DMS 273 (cell line): ENCODE measurements around the gene JOSD2.

Experiments
- DNase-seq: peaks from one replicate; lab custom pipeline; 2025; ENCODE audit not compliant: unreplicated experiment; lab: John Stamatoyannopoulos, UW

JOSD2 gene

GRCh38 chr19:50514346-50515167 lies 3.6 kb upstream of the JOSD2 start:
- DNase-seq: peak; percentile 87

- DNase-seq: peak; percentile 47
These were observed 2.9 kb upstream of the JOSD2 start, which contains the start of gene ASPDH for GRCh38 chr19:50513746-50514345. Gene ASPDH (minus strand): TSS chr19:50513913. CDS start chr19:50513823, 90 bp downstream.

GRCh38 chr19:50512999-50513745 lies 2.2 kb upstream of the JOSD2 start:
- no peak for DNase-seq

GRCh38 chr19:50512112-50512998 lies 1.4 kb upstream of the JOSD2 start:
- no peak for DNase-seq

GRCh38 chr19:50510700-50511068 lies 307 bp downstream of the JOSD2 start:
- no peak for DNase-seq

- no peak for DNase-seq
These were observed 795 bp downstream of the JOSD2 start for GRCh38 chr19:50510121-50510670.

GRCh38 chr19:50509366-50509765 lies 1.6 kb downstream of the JOSD2 start:
- no peak for DNase-seq

GRCh38 chr19:50508843-50509190 lies 2.2 kb downstream of the JOSD2 start:
- DNase-seq: no peak

GRCh38 chr19:50507376-50507775 lies 3.6 kb downstream of the JOSD2 start:
- DNase-seq: no peak

GRCh38 chr19:50506700-50507099 lies 4.3 kb downstream of the JOSD2 start:
- no peak for DNase-seq

GRCh38 chr19:50505856-50506611 lies 5.0 kb downstream of the JOSD2 start:
- no peak for DNase-seq

- peak; percentile 35 for DNase-seq
These were observed 9.2 kb downstream of the JOSD2 start for GRCh38 chr19:50501568-50502475.

- no peak for DNase-seq
These were observed 9.8 kb downstream of the JOSD2 start for GRCh38 chr19:50501186-50501567.

- DNase-seq: no peak
These were observed 10.2 kb downstream of the JOSD2 start for GRCh38 chr19:50500753-50501151.

- DNase-seq: peak; percentile 57
These were observed 10.8 kb downstream of the JOSD2 start for GRCh38 chr19:50500060-50500752.

- no peak for DNase-seq
These were observed 12.6 kb downstream of the JOSD2 start for GRCh38 chr19:50498219-50499056.

- DNase-seq: no peak
These were observed 14.0 kb downstream of the JOSD2 start for GRCh38 chr19:50497022-50497405.
